GM10266 (cell line): ENCODE measurements around the gene SERPINI2.

Experiments
- DNase-seq: peaks from one replicate; pipeline ENCODE4 v3.0.0; 2012; ENCODE audit errors: extremely low spot score
- CTCF ChIP-seq: IDR thresholded peaks from 2 replicates; pipeline ENCODE4 v1.5.1; 2012; ENCODE audit warnings: mild to moderate bottlenecking, low read depth; ENCODE audit not compliant: control insufficient read depth, insufficient read depth; ENCODE audit errors: missing control alignments

The SERPINI2 gene

GRCh38 chr3:167480748-167481147 is 6.9 kb upstream of the SERPINI2 start:
- no peak for DNase-seq
- TF ChIP-seq CTCF = no peak

DNA sequence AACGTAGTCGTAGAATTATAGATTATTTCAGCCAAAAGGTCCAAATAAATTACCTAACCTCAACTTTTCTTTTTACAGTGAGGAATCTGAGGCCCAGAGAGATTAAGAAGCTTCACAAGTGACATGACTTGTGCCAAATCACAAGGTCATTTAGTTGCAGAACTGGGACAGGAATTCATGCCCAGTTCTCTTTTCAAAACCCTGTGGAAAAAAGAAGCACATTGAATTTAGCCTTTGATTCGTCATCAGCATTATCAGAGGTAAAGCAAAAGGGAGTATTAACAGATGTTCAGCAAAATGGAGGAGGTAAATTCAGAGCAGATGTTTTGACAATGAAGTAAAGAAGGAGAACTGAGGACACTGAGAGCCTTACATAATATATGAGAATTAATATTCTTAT is 4.5 kb downstream of the SERPINI2 start:
- no peak for TF ChIP-seq CTCF
- DNase-seq = no peak

- no peak for TF ChIP-seq CTCF
- no peak for DNase-seq
Observed at GRCh38 chr3:167467848-167468611, 5.8 kb downstream of the SERPINI2 start.

- TF ChIP-seq CTCF = no peak
- no peak for DNase-seq
Observed at GRCh38 chr3:167466966-167467365, 6.9 kb downstream of the SERPINI2 start.

GRCh38 chr3:167456157-167456799 is 17.6 kb downstream of the SERPINI2 start:
- TF ChIP-seq CTCF = no peak
- DNase-seq = no peak

DNA sequence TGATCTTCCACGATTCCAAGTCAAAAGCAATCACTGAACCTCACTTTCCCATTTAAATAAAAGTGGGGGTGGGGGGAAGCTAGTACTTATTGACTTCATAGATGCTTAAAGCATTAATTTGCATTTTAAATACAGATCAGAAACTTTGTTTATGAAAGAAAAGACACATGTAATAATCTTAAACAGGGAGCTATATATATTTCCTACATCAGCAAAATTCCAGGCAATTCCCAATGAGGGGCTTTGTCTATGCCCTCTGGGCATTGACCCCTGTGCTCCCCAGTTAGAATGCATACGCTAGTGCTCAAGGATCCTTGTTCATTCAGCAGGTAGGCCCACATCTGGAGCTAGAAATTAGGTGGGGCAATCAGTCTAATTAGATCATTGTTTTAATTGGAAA is 20.0 kb downstream of the SERPINI2 start:
- DNase-seq = no peak
- TF ChIP-seq CTCF = no peak

DNA sequence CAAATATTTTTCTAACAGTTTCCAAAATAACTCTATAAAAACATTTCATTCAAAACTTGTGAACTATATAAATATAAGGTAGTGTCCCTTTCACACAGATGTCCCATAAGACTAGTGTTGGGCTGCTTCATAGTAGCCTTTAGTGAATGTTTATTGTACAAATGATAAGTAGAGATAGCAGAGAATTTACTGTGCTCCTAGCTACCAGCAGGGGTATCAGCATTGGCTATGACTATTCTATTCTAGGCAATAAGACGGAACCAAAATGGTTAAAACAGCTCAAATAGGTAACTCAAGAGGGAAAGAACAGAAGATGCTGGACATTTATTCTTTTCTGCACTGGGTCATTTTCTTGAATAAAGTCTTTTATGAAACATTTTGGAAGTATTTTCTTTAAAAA is 22.6 kb downstream of the SERPINI2 start:
- no peak for DNase-seq
- TF ChIP-seq CTCF = no peak
